C4-2B (cell line): ENCODE data around the gene SLIRP.

Experiments
- CTCF ChIP-seq: fragments of 450-650 bp; conservative IDR thresholded peaks from 2 replicates; pipeline ENCODE4 v1.5.1; 2017; ENCODE audit warnings: mild to moderate bottlenecking
- ZFX ChIP-seq: fragments of 450-650 bp; IDR thresholded peaks from 2 replicates; pipeline ENCODE4 v1.6.1; 2017

- TF ChIP-seq CTCF (no peak), ZFX (no peak)
These were observed 26.4 kb upstream of the SLIRP start for GRCh38 chr14:77681196-77682157.
